IMR-90 (cell line): ENCODE results near the gene SHC1. TPM values are rescaled to one million over a fixed set of nuclear protein-coding genes. Genes with fewer than 3 reads are reported as not detected.

ENCODE experiments used
- ATAC-seq: fragments of 200-7000 bp; cut with Tn5 transposase; 2 replicates; pipeline ENCODE4 v1.9.1; 2020; ENCODE audit warnings: low read depth, mild to moderate bottlenecking, moderate library complexity
- BruUV-seq: library from RNA; stranded (reverse); fragments of 400-500 nt; replicated peaks from 2 replicates; lab custom pipeline; 2021; lab: Mats Ljungman, UMichigan
- CTCF ChIA-PET: fragments of 300-600 bp; formaldehyde crosslinking; extraction: SDS; loops from one replicate; lab custom pipeline; 2021; ENCODE audit warnings: antibody characterized with exemption; lab: Yijun Ruan, JAX
- POLR2A ChIA-PET: fragments of 300-600 bp; sonication (Branson Sonifier 250); formaldehyde crosslinking; loops from one replicate; lab custom pipeline; 2022; ENCODE audit warnings: antibody characterized with exemption; ENCODE audit not compliant: unreplicated experiment; lab: Charles Lee
- DNase-seq: peaks from one replicate; pipeline ENCODE4 v3.0.0; 2013
- H2AFZ ChIP-seq: replicated peaks from 2 replicates; pipeline ENCODE3; 2013; ENCODE audit warnings: low read length, mild to moderate bottlenecking; ENCODE audit not compliant: poor library complexity
- H2AK5ac ChIP-seq: 2 replicates; pipeline ENCODE4 v1.6.1; 2013; ENCODE audit warnings: low read depth, low read length, inconsistent platforms
- H2AK9ac ChIP-seq: replicated peaks from 2 replicates; pipeline ENCODE3; 2013; ENCODE audit warnings: mild to moderate bottlenecking, low read depth, low read length, moderate library complexity; ENCODE audit not compliant: poor library complexity
- H2BK120ac ChIP-seq: 2 replicates; pipeline ENCODE4 v1.6.1; 2013; ENCODE audit warnings: low read depth, low read length, inconsistent platforms
- H2BK15ac ChIP-seq: 3 replicates; pipeline ENCODE4 v1.6.1; 2013; ENCODE audit warnings: low read depth, low read length, inconsistent platforms
- H2BK20ac ChIP-seq: 2 replicates; pipeline ENCODE4 v1.6.1; 2013; ENCODE audit warnings: low read depth, mild to moderate bottlenecking, inconsistent platforms, low read length, moderate library complexity
- H2BK5ac ChIP-seq: 2 replicates; pipeline ENCODE4 v1.6.1; 2013; ENCODE audit warnings: mild to moderate bottlenecking, low read depth, low read length, inconsistent platforms; ENCODE audit not compliant: poor library complexity, severe bottlenecking
- H3K14ac ChIP-seq: replicated peaks from 2 replicates; pipeline ENCODE4 v1.6.1; 2013; ENCODE audit warnings: low read depth, low read length, inconsistent platforms
- H3K18ac ChIP-seq: 2 replicates; pipeline ENCODE4 v1.6.1; 2013; ENCODE audit warnings: low read depth, low read length, control low read depth
- H3K23ac ChIP-seq: 2 replicates; pipeline ENCODE4 v1.6.1; 2013; ENCODE audit warnings: low read depth, low read length, inconsistent platforms
- H3K27ac ChIP-seq: 2 replicates; pipeline ENCODE4 v1.5.1; 2013; ENCODE audit warnings: mild to moderate bottlenecking, control low read depth, low read length; ENCODE audit not compliant: insufficient read depth
- H3K27me3 ChIP-seq: 2 replicates; pipeline ENCODE4 v1.6.1; 2013; ENCODE audit warnings: low read length; ENCODE audit not compliant: control insufficient read depth, insufficient read depth
- H3K36me3 ChIP-seq: 2 replicates; pipeline ENCODE4 v1.6.1; 2013; ENCODE audit warnings: low read length, mixed read lengths; ENCODE audit not compliant: control insufficient read depth, insufficient read depth
- H3K4ac ChIP-seq: 2 replicates; pipeline ENCODE4 v1.6.1; 2013; ENCODE audit warnings: low read depth, low read length, inconsistent platforms
- H3K4me1 ChIP-seq: 2 replicates; pipeline ENCODE4 v1.6.1; 2013; ENCODE audit warnings: low read length, mixed read lengths; ENCODE audit not compliant: control insufficient read depth, insufficient read depth
- H3K4me2 ChIP-seq: 2 replicates; pipeline ENCODE4 v1.6.1; 2013; ENCODE audit warnings: low read depth, mild to moderate bottlenecking, control low read depth, low read length, moderate library complexity
- H3K4me3 ChIP-seq: 2 replicates; pipeline ENCODE4 v1.5.1; 2013; ENCODE audit warnings: low read depth, mild to moderate bottlenecking, control low read depth, low read length, moderate library complexity; ENCODE audit not compliant: insufficient read depth
- H3K56ac ChIP-seq: 2 replicates; pipeline ENCODE4 v1.6.1; 2013; ENCODE audit warnings: low read length, inconsistent platforms; ENCODE audit not compliant: insufficient read depth; ENCODE audit errors: extremely low read depth
- H3K79me1 ChIP-seq, 2 experiments: 2 replicates each; pipeline ENCODE4 v1.6.1; 2013; ENCODE audit warnings: low read length in 2 of 2, inconsistent platforms in 1 of 2, low read depth in 1 of 2
- H3K9ac ChIP-seq: 2 replicates; pipeline ENCODE4 v1.6.1; 2013; ENCODE audit warnings: low read depth, low read length, control low read depth
- H3K9me1 ChIP-seq: 2 replicates; pipeline ENCODE4 v1.6.1; 2013; ENCODE audit warnings: low read length, inconsistent platforms; ENCODE audit not compliant: insufficient read depth
- H3K9me3 ChIP-seq: 2 replicates; pipeline ENCODE4 v1.6.1; 2013; ENCODE audit warnings: low read length; ENCODE audit not compliant: control insufficient read depth, insufficient read depth
- H4K20me1 ChIP-seq: 2 replicates; pipeline ENCODE4 v1.6.1; 2013; ENCODE audit warnings: low read length, inconsistent platforms; ENCODE audit not compliant: insufficient read depth
- H4K5ac ChIP-seq: 2 replicates; pipeline ENCODE4 v1.6.1; 2013; ENCODE audit warnings: mild to moderate bottlenecking, low read depth, low read length, control low read depth
- H4K8ac ChIP-seq, 2 experiments: 2 replicates each; pipeline ENCODE4 v1.6.1; 2013; ENCODE audit warnings: low read depth in 2 of 2, low read length in 2 of 2, control low read depth in 1 of 2, inconsistent platforms in 1 of 2
- H4K91ac ChIP-seq: 2 replicates; pipeline ENCODE4 v1.6.1; 2013; ENCODE audit warnings: low read depth, low read length, inconsistent platforms; ENCODE audit not compliant: insufficient read depth
- CHD1 ChIP-seq: IDR thresholded peaks from 2 replicates; pipeline ENCODE4 v1.6.1; 2012; ENCODE audit warnings: low read depth, low read length, improper control_type of control experiment
- MAFK ChIP-seq: IDR thresholded peaks from 2 replicates; pipeline ENCODE4 v1.6.1; 2012; ENCODE audit warnings: low read depth, low read length, improper control_type of control experiment
- MAZ ChIP-seq: IDR thresholded peaks from 2 replicates; pipeline ENCODE4 v1.6.1; 2012; ENCODE audit warnings: low read depth, mild to moderate bottlenecking, low read length, improper control_type of control experiment, moderate library complexity, borderline replicate concordance
- POLR2A ChIP-seq: IDR thresholded peaks from 2 replicates; pipeline ENCODE4 v1.6.1; 2012; ENCODE audit warnings: mild to moderate bottlenecking, low read depth, low read length
- RAD21 ChIP-seq: IDR thresholded peaks from 2 replicates; pipeline ENCODE4 v1.6.1; 2012; ENCODE audit warnings: low read length, improper control_type of control experiment
- RFX5 ChIP-seq: IDR thresholded peaks from 2 replicates; pipeline ENCODE4 v1.8.0; 2012; ENCODE audit warnings: low read depth, mild to moderate bottlenecking, low read length, moderate library complexity
- WGBS, 2 experiments: methylation state at CpG; one replicate each; pipeline versions ENCODE4 v1.1.5 to v1.1.7; 2013; ENCODE audit warnings: missing lambda C conversion rate in 2 of 2; ENCODE audit not compliant: insufficient read length in 1 of 2; ENCODE audit errors: extremely low coverage in 2 of 2; 5-methylcytosine and 5-hydroxymethylcytosine counted together
- dilution Hi-C: fragments of 300-500 bp; cut with HindIII; formaldehyde crosslinking; loops from one replicate; pipeline ENCODE4 v1.14.3; 2018; ENCODE audit warnings: low sequenced_read_pairs; ENCODE audit not compliant: unreplicated experiment
- in situ Hi-C: fragments of 300-500 bp; cut with MboI; formaldehyde crosslinking; loops from 3 replicates; pipeline ENCODE4 v1.14.3; 2019; ENCODE audit warnings: low sequenced_read_pairs, inconsistent platforms, mixed read lengths
- intact Hi-C: fragments of 100-400 bp; cut with micrococcal nuclease; formaldehyde crosslinking; loops from 2 replicates; pipeline ENCODE4 v1.10.0; 2022
- polyA plus RNA-seq, 3 experiments: library from polyadenylated mRNA; depleted of rRNA; stranded (reverse); fragments of >200 nt; gene quantifications; 2 replicates each; pipeline ENCODE4 v1.2.3, GENCODE V29; 2012; ENCODE audit warnings: low replicate concordance in 1 of 3
- total RNA-seq: library from RNA; depleted of rRNA; stranded (reverse); fragments of >200 nt; gene quantifications from 2 replicates; pipeline ENCODE4 v1.2.3, GENCODE V29; 2012
- TF ChIP-seq, protein P1 (sequence below): conservative IDR thresholded peaks from 2 replicates; pipeline ENCODE4 v1.5.1; 2012; ENCODE audit warnings: mild to moderate bottlenecking, low read depth, low read length, improper control_type of control experiment
- TF ChIP-seq, protein P2 (sequence below): fragments of 150-350 bp; IDR thresholded peaks from 2 replicates; pipeline ENCODE4 v1.6.1; 2016; ENCODE audit warnings: low read depth, mild to moderate bottlenecking, low read length, moderate library complexity, borderline replicate concordance

The SHC1 gene
- total and polyA plus RNA-seq, 2 of the 4 experiments (the other 2 are of a cell fraction): 352 to 355 TPM

DNA sequence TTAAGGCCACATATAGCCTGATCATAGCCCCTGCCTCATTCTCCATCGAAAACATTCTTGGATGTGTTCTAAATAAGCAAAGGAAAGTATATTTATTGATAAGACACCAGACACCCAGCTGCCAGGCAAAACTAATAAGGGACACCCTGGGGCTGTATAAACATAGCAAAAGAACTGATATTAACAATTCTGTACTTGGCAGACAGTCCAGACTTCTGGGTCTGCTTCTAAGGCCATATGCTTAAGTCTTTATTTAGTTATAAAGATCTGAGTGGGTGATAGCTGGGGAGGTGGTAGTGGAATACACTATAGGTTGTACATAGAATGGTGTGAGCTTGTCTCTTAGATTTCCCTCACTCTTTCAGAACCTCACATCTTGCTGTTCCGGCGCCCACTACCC lies 7.8 kb upstream of the SHC1 start:
- H4K91ac ChIP-seq: no peak overlapping the region
- TF ChIP-seq RAD21 (no peak), CHD1 (no peak), POLR2A (no peak), RFX5 (no peak), MAFK (no peak), MAZ (no peak)
- TF ChIP-seq, protein P1, sequence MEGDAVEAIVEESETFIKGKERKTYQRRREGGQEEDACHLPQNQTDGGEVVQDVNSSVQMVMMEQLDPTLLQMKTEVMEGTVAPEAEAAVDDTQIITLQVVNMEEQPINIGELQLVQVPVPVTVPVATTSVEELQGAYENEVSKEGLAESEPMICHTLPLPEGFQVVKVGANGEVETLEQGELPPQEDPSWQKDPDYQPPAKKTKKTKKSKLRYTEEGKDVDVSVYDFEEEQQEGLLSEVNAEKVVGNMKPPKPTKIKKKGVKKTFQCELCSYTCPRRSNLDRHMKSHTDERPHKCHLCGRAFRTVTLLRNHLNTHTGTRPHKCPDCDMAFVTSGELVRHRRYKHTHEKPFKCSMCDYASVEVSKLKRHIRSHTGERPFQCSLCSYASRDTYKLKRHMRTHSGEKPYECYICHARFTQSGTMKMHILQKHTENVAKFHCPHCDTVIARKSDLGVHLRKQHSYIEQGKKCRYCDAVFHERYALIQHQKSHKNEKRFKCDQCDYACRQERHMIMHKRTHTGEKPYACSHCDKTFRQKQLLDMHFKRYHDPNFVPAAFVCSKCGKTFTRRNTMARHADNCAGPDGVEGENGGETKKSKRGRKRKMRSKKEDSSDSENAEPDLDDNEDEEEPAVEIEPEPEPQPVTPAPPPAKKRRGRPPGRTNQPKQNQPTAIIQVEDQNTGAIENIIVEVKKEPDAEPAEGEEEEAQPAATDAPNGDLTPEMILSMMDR: no peak
- TF ChIP-seq, protein P2, sequence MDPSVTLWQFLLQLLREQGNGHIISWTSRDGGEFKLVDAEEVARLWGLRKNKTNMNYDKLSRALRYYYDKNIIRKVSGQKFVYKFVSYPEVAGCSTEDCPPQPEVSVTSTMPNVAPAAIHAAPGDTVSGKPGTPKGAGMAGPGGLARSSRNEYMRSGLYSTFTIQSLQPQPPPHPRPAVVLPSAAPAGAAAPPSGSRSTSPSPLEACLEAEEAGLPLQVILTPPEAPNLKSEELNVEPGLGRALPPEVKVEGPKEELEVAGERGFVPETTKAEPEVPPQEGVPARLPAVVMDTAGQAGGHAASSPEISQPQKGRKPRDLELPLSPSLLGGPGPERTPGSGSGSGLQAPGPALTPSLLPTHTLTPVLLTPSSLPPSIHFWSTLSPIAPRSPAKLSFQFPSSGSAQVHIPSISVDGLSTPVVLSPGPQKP: no peak
- H2AFZ ChIP-seq: no peak overlapping the region
- no peak overlapping the region for H3K4me2 ChIP-seq
- H3K14ac ChIP-seq: no peak overlapping the region
- no peak overlapping the region for H3K23ac ChIP-seq
- H3K56ac ChIP-seq: no peak overlapping the region
- H3K27ac ChIP-seq: no peak overlapping the region
- BruUV-seq: no TSS peak
- H3K9me3 ChIP-seq: no peaks in the 10 kb centered on the region
- dilution Hi-C loops (no loop called here), in situ Hi-C loops (no loop called here), intact Hi-C loops (loop anchor here (10.0 kb wide), 1 partner anchor 196 kb away; the partner anchor contains the start of genes KRTCAP2 and TRIM46)
- no peaks in the 10 kb centered on the region for H3K36me3 ChIP-seq
- no peaks in the 10 kb centered on the region for H4K20me1 ChIP-seq
- H2AK5ac ChIP-seq: no peak overlapping the region
- no peak overlapping the region for H2AK9ac ChIP-seq
- POLR2A ChIA-PET: no interaction called here
- CTCF ChIA-PET: no interaction called here
- no peaks in the 10 kb centered on the region for H3K9me1 ChIP-seq
- H3K4me3 ChIP-seq: no peak overlapping the region
- H3K4me1 ChIP-seq: no peaks in the 10 kb centered on the region; the same call in 1 of the 2 replicates
- no peak overlapping the region for H2BK120ac ChIP-seq
- no peak overlapping the region for H2BK15ac ChIP-seq
- H3K18ac ChIP-seq: no peak overlapping the region
- no peak overlapping the region for H3K4ac ChIP-seq
- no peak overlapping the region for H4K8ac ChIP-seq
- no CpG with 5 or more reads among the region's 3 CpGs for WGBS, 2 experiments
- H3K79me1 ChIP-seq: peaks cover 1 to 35% of the 10 kb centered on the region in 2 experiments; a peak in 3 of 4 replicates
- H3K9ac ChIP-seq: no peak overlapping the region
- no peak for ATAC-seq
- no peaks in the 10 kb centered on the region for H3K27me3 ChIP-seq
- no peak overlapping the region for H4K5ac ChIP-seq
- no peak overlapping the region for H2BK20ac ChIP-seq
- no peak for DNase-seq
- H2BK5ac ChIP-seq: no peak overlapping the region
